IMR-90 (cell line): ENCODE measurements around the gene NPIPA2.
"Not testable (repeated sequence)": the region's sequence is repeated elsewhere in the genome, so short reads cannot be mapped to it uniquely, and the experiment has no call there.

ENCODE experiments used
- CEBPB ChIP-seq: IDR thresholded peaks from 2 replicates; pipeline ENCODE4 v1.6.1; 2012; ENCODE audit warnings: low read depth, low read length, improper control_type of control experiment
- FOS ChIP-seq: fragments of 150-350 bp; IDR thresholded peaks from 2 replicates; pipeline ENCODE4 v1.6.1; 2016; ENCODE audit warnings: low read depth, low read length
- MAFK ChIP-seq: IDR thresholded peaks from 2 replicates; pipeline ENCODE4 v1.6.1; 2012; ENCODE audit warnings: low read depth, low read length, improper control_type of control experiment
- MXI1 ChIP-seq: IDR thresholded peaks from 2 replicates; pipeline ENCODE4 v1.6.1; 2012; ENCODE audit warnings: low read depth, mild to moderate bottlenecking, low read length, moderate library complexity, borderline replicate concordance
- POLR2A ChIP-seq: IDR thresholded peaks from 2 replicates; pipeline ENCODE4 v1.6.1; 2012; ENCODE audit warnings: mild to moderate bottlenecking, low read depth, low read length
- RAD21 ChIP-seq: IDR thresholded peaks from 2 replicates; pipeline ENCODE4 v1.6.1; 2012; ENCODE audit warnings: low read length, improper control_type of control experiment
- RCOR1 ChIP-seq: IDR thresholded peaks from 2 replicates; pipeline ENCODE4 v1.6.1; 2012; ENCODE audit warnings: mild to moderate bottlenecking, low read length, improper control_type of control experiment; ENCODE audit not compliant: insufficient replicate concordance
- SMC3 ChIP-seq: fragments of 150-350 bp; IDR thresholded peaks from 2 replicates; pipeline ENCODE4 v1.6.1; 2016; ENCODE audit warnings: low read depth, mild to moderate bottlenecking, antibody characterized with exemption, low read length, moderate library complexity
- TF ChIP-seq, protein P1 (sequence below): conservative IDR thresholded peaks from 2 replicates; pipeline ENCODE4 v1.5.1; 2012; ENCODE audit warnings: mild to moderate bottlenecking, low read depth, low read length, improper control_type of control experiment
- TF ChIP-seq, protein P2 (sequence below): fragments of 150-350 bp; IDR thresholded peaks from 2 replicates; pipeline ENCODE4 v1.6.1; 2017; ENCODE audit warnings: mild to moderate bottlenecking, antibody characterized with exemption, low read length, low read depth
- TF ChIP-seq, protein P3 (sequence below): fragments of 150-350 bp; IDR thresholded peaks from 2 replicates; pipeline ENCODE4 v1.6.1; 2016; ENCODE audit warnings: low read depth, mild to moderate bottlenecking, low read length, moderate library complexity, borderline replicate concordance

DNA sequence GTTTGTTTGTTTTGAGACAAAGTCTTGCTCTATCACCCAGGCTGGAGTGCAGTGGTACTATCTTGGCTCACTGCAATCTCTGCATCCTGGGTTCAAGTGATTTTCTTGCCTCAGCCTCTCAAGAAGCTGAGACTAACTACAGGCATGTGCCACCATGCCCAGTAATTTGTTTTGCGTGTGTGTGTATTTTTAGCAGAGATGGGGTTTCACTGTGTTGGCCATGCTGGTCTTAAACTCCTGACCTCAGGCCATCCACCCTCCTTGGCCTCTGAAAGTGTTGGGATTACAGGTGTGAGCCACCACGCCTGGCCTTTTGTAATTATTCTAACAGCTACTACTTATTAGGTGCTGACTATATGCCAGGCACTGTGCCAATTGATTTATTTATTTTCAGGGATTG, 33.3 kb downstream of the NPIPA2 start:
- TF ChIP-seq POLR2A, CEBPB, SMC3, RCOR1, MXI1, RAD21, MAFK, FOS: not testable (repeated sequence)
- TF ChIP-seq, protein P1, sequence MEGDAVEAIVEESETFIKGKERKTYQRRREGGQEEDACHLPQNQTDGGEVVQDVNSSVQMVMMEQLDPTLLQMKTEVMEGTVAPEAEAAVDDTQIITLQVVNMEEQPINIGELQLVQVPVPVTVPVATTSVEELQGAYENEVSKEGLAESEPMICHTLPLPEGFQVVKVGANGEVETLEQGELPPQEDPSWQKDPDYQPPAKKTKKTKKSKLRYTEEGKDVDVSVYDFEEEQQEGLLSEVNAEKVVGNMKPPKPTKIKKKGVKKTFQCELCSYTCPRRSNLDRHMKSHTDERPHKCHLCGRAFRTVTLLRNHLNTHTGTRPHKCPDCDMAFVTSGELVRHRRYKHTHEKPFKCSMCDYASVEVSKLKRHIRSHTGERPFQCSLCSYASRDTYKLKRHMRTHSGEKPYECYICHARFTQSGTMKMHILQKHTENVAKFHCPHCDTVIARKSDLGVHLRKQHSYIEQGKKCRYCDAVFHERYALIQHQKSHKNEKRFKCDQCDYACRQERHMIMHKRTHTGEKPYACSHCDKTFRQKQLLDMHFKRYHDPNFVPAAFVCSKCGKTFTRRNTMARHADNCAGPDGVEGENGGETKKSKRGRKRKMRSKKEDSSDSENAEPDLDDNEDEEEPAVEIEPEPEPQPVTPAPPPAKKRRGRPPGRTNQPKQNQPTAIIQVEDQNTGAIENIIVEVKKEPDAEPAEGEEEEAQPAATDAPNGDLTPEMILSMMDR = not testable (repeated sequence)
- TF ChIP-seq, protein P2, sequence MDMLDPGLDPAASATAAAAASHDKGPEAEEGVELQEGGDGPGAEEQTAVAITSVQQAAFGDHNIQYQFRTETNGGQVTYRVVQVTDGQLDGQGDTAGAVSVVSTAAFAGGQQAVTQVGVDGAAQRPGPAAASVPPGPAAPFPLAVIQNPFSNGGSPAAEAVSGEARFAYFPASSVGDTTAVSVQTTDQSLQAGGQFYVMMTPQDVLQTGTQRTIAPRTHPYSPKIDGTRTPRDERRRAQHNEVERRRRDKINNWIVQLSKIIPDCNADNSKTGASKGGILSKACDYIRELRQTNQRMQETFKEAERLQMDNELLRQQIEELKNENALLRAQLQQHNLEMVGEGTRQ = not testable (repeated sequence)
- TF ChIP-seq, protein P3, sequence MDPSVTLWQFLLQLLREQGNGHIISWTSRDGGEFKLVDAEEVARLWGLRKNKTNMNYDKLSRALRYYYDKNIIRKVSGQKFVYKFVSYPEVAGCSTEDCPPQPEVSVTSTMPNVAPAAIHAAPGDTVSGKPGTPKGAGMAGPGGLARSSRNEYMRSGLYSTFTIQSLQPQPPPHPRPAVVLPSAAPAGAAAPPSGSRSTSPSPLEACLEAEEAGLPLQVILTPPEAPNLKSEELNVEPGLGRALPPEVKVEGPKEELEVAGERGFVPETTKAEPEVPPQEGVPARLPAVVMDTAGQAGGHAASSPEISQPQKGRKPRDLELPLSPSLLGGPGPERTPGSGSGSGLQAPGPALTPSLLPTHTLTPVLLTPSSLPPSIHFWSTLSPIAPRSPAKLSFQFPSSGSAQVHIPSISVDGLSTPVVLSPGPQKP = not testable (repeated sequence)
